ENCODE results near the gene BLVRB. TPM values are rescaled to one million over a fixed set of nuclear protein-coding genes. Genes with fewer than 3 reads are reported as not detected.

BLVRB gene
- total and polyA plus RNA-seq, 10 of the 15 experiments (the other 5 are each of a cell fraction or from before 2014, with no cell fraction given), result 6.3 to 53.3 (median 27.8) TPM

DNA sequence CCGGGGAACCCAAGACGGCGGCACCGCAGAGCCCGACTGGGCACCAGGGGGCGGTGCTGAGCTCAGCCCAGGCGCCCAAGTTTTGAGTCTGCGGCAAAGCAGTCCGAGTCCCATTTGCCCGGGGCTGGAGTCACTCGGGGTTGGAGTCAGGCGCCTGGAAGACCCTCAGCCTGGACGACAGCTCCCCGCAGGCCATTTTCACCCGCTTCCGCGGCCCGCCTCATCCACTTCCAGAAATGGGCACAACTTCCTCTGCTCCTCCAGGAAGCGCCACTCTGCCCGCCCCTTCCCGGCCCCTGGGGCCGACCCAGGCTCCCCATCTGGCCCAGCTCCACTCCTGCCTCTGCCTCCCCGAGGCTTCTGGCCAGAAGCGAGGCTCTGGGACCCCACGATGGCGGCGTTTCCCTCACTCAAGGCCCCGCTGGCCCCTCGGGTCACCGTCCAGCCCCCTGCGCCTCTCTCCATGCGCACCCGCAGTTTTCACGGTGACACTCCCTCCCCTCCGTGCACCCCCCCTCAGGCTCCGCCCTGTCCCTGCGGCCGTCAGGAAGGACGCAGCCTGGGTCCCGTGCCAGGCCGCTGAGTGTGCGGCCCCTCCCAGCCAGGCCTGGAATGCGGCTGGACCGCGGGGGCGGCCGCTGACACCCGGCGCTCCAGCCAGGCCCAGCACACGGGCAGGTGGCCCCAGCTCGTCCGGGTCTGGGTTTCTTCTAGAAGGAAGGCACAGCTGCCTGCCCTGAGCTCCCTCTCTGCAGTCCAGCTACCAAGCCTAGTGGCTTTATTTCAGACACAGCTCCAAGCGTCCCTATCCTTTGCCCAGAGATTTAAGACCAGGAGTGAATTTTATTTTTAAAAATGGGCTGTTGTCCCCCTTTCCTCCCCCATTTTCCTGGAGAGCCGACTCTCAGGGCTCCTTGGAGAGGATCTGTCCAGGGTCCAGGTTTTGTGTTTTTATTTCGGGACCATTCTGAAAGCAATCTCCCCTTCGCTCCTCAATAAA is 44.5 kb downstream of the BLVRB start (continued):
- TF ChIP-seq KLF5 (IDR thresholded peaks at IDR 0.05; ENCODE audit: partially characterized antibody) (peak; percentile 47), SMC3 (IDR thresholded peaks at IDR 0.05; ENCODE audit: borderline replicate concordance, low read length) (peak; percentile 70; the same call in 1 of the 2 replicates), ZBED1 (IDR thresholded peaks at IDR 0.05; ENCODE audit: borderline replicate concordance) (no peak), SPI1 (IDR thresholded peaks at IDR 0.05; ENCODE audit: borderline replicate concordance, insufficient read depth, low read depth, low read length) (0 out of 2 replicates have a peak, but pooled peaks have one; percentile 22), MEF2A (IDR thresholded peaks at IDR 0.05; ENCODE audit: insufficient read depth, low read depth, low read length) (0 out of 2 replicates have a peak, but pooled peaks have one; percentile 7), ATF7 (IDR thresholded peaks at IDR 0.05; ENCODE audit: low read depth) (no peak), POU2F2 (IDR thresholded peaks at IDR 0.05; ENCODE audit: borderline replicate concordance, low read depth, low read length) (peak; percentile 10; the same call in 1 of the 3 replicates), TBL1XR1 (IDR thresholded peaks at IDR 0.05; ENCODE audit: low read depth, low read length) (no peak; the same call in 1 of the 2 replicates)
- TF ChIP-seq, protein P1, sequence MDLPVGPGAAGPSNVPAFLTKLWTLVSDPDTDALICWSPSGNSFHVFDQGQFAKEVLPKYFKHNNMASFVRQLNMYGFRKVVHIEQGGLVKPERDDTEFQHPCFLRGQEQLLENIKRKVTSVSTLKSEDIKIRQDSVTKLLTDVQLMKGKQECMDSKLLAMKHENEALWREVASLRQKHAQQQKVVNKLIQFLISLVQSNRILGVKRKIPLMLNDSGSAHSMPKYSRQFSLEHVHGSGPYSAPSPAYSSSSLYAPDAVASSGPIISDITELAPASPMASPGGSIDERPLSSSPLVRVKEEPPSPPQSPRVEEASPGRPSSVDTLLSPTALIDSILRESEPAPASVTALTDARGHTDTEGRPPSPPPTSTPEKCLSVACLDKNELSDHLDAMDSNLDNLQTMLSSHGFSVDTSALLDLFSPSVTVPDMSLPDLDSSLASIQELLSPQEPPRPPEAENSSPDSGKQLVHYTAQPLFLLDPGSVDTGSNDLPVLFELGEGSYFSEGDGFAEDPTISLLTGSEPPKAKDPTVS (IDR thresholded peaks at IDR 0.05; ENCODE audit: low read depth, low read length), result no peak
- TF ChIP-seq, protein P2, sequence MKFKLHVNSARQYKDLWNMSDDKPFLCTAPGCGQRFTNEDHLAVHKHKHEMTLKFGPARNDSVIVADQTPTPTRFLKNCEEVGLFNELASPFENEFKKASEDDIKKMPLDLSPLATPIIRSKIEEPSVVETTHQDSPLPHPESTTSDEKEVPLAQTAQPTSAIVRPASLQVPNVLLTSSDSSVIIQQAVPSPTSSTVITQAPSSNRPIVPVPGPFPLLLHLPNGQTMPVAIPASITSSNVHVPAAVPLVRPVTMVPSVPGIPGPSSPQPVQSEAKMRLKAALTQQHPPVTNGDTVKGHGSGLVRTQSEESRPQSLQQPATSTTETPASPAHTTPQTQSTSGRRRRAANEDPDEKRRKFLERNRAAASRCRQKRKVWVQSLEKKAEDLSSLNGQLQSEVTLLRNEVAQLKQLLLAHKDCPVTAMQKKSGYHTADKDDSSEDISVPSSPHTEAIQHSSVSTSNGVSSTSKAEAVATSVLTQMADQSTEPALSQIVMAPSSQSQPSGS (IDR thresholded peaks at IDR 0.05; ENCODE audit: low read length), result no peak
- TF ChIP-seq, protein P3, sequence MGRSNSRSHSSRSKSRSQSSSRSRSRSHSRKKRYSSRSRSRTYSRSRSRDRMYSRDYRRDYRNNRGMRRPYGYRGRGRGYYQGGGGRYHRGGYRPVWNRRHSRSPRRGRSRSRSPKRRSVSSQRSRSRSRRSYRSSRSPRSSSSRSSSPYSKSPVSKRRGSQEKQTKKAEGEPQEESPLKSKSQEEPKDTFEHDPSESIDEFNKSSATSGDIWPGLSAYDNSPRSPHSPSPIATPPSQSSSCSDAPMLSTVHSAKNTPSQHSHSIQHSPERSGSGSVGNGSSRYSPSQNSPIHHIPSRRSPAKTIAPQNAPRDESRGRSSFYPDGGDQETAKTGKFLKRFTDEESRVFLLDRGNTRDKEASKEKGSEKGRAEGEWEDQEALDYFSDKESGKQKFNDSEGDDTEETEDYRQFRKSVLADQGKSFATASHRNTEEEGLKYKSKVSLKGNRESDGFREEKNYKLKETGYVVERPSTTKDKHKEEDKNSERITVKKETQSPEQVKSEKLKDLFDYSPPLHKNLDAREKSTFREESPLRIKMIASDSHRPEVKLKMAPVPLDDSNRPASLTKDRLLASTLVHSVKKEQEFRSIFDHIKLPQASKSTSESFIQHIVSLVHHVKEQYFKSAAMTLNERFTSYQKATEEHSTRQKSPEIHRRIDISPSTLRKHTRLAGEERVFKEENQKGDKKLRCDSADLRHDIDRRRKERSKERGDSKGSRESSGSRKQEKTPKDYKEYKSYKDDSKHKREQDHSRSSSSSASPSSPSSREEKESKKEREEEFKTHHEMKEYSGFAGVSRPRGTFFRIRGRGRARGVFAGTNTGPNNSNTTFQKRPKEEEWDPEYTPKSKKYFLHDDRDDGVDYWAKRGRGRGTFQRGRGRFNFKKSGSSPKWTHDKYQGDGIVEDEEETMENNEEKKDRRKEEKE (IDR thresholded peaks at IDR 0.05), result no peak
- TF ChIP-seq, protein P4, sequence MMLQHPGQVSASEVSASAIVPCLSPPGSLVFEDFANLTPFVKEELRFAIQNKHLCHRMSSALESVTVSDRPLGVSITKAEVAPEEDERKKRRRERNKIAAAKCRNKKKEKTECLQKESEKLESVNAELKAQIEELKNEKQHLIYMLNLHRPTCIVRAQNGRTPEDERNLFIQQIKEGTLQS (IDR thresholded peaks at IDR 0.05; ENCODE audit: borderline replicate concordance, extremely low read depth, low read depth, low read length), result no peak
- TF ChIP-seq, protein P5, sequence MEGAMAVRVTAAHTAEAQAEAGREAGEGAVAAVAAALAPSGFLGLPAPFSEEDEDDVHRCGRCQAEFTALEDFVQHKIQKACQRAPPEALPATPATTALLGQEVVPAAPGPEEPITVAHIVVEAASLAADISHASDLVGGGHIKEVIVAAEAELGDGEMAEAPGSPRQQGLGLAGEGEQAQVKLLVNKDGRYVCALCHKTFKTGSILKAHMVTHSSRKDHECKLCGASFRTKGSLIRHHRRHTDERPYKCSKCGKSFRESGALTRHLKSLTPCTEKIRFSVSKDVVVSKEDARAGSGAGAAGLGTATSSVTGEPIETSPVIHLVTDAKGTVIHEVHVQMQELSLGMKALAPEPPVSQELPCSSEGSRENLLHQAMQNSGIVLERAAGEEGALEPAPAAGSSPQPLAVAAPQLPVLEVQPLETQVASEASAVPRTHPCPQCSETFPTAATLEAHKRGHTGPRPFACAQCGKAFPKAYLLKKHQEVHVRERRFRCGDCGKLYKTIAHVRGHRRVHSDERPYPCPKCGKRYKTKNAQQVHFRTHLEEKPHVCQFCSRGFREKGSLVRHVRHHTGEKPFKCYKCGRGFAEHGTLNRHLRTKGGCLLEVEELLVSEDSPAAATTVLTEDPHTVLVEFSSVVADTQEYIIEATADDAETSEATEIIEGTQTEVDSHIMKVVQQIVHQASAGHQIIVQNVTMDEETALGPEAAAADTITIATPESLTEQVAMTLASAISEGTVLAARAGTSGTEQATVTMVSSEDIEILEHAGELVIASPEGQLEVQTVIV (IDR thresholded peaks at IDR 0.05; ENCODE audit: borderline replicate concordance, partially characterized antibody), result peak; percentile 47
- TF ChIP-seq, protein P6, sequence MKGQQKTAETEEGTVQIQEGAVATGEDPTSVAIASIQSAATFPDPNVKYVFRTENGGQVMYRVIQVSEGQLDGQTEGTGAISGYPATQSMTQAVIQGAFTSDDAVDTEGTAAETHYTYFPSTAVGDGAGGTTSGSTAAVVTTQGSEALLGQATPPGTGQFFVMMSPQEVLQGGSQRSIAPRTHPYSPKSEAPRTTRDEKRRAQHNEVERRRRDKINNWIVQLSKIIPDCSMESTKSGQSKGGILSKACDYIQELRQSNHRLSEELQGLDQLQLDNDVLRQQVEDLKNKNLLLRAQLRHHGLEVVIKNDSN (IDR thresholded peaks at IDR 0.05; ENCODE audit: borderline replicate concordance, extremely low read length, insufficient read depth, low read depth, low read length), result no peak
- TF ChIP-seq, protein P7, sequence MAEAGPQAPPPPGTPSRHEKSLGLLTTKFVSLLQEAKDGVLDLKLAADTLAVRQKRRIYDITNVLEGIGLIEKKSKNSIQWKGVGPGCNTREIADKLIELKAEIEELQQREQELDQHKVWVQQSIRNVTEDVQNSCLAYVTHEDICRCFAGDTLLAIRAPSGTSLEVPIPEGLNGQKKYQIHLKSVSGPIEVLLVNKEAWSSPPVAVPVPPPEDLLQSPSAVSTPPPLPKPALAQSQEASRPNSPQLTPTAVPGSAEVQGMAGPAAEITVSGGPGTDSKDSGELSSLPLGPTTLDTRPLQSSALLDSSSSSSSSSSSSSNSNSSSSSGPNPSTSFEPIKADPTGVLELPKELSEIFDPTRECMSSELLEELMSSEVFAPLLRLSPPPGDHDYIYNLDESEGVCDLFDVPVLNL (IDR thresholded peaks at IDR 0.05; ENCODE audit: low read depth, low read length), result no peak

Measured in GM12878 (cell line).